ENCODE measurements around the gene CFAP74.

CFAP74 gene

DNA sequence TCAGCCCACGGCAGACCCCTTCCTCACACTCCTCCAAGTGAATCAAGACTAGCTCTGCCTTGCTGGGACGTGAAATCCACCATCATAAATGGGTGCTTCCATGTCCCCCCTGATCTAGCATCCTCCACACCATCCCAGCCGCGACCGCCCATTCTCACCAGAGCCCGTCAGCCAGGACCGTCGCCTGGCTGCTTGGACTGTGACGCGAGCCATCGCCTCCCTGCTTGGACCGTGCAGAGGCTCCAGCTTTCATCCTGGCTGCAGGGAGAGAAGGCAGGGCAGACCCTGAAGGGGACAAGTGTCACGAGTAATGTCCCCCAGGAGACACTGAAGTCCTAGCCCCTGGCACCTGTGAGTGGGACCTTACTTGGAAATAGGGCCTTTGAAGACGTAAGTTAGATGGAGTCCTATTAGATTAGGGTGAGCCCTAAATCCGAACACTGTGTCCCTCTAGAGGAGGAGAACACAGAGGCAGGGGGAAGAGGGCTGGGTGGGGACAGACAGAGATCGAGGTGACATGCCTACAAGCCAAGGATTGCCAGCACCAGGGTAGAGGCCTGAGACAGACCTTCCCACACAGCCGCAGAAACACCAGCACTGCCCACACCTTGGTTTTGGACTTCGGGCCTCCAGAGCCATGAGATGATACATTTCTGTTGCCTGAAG lies 33.9 kb upstream of the CFAP74 start:
- TF ChIP-seq CTCF (IDR thresholded peaks at IDR 0.05; ENCODE audit: low read depth, low read length) = no peak
- no peak for DNase-seq (ENCODE audit: extremely low read depth, low read depth)

GRCh38 chr1:2036287-2036686 lies 32.7 kb upstream of the CFAP74 start:
- no peak for DNase-seq (ENCODE audit: extremely low read depth, low read depth)
- no peak for TF ChIP-seq CTCF (IDR thresholded peaks at IDR 0.05; ENCODE audit: low read depth, low read length)

DNA sequence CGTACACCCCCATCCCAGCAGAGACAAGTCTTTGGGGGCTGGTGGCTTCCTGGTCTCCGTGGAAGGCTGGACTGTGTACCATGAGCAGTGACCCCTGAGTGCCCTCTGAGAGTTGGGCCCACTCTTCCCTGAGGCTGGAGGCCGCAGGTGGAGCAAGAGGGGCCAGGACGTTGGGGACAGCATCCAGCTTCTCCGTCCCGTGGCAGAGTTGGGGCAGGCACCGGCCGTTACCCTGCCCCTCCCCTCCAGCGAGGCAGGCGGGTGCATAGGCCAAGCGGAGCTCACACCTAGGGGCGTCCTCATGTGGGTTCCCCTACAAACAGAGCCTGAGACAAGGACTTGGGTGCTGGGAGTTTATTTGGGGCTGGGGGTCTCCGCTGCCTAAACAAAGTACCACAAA lies 29.6 kb upstream of the CFAP74 start:
- no peak for TF ChIP-seq CTCF (IDR thresholded peaks at IDR 0.05; ENCODE audit: low read depth, low read length)
- DNase-seq (ENCODE audit: extremely low read depth, low read depth) = no peak

GRCh38 chr1:2032737-2033136 lies 29.2 kb upstream of the CFAP74 start:
- no peak for TF ChIP-seq CTCF (IDR thresholded peaks at IDR 0.05; ENCODE audit: low read depth, low read length)
- no peak for DNase-seq (ENCODE audit: extremely low read depth, low read depth)

DNA sequence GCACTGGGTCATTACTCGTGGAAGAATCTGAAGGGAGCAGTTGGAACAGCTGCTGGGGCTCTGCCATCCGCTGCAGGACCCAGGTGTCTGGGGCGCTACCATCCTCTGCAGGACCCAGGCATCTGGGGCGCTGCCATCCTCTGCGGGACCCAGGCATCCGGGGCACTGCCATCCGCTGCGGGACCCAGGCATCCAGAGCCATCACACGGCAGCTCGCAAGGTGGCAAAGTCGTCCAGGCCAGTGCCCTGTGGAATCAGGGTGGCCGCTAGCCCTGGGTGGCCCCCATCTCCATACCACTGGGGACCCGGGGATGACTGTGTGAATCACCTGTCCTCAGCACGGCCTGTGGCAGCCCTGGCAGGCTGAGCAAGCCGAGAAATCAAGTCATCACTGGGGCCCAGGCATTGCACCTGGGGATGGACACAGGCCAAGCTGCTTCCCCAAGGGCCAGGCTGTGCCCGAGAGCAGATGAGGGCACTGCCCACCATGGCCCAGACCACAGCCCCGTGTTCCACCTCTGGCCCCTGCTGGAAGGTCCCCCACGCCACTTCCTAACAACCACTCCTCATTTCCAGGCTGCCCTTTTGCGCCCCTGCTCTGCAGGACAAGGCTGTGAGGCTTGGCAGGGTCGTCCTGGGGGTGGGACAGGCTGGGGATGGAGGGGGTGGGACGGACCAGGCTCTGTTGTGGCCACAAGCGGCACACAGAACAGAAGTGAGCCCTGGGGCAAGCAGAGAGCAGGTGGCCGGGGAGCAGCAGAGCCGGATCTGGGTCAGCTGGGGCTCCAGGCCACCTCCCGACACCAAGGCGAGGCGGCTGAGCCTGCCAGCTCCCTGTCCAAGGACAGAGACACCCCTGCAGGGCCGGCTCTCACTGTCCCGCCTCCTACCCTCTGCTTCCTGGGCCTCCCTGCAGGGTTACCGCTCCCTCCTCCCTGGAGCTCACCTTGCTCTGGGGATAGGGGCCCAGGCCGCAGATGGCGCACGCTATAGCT lies 28.3 kb upstream of the CFAP74 start:
- DNase-seq (ENCODE audit: extremely low read depth, low read depth) = no peak
- no peak for TF ChIP-seq CTCF (IDR thresholded peaks at IDR 0.05; ENCODE audit: low read depth, low read length)

GRCh38 chr1:2030076-2030871 lies 26.7 kb upstream of the CFAP74 start:
- no peak for DNase-seq (ENCODE audit: extremely low read depth, low read depth)
- TF ChIP-seq CTCF (IDR thresholded peaks at IDR 0.05; ENCODE audit: low read depth, low read length) = no peak

All from AG09319 (cell line).